Measurements from ENCODE around the gene OXCT2.

- no peak for TF ChIP-seq POLR2AphosphoS5 (IDR thresholded peaks at IDR 0.05; ENCODE audit: borderline replicate concordance, low read depth, low read length)
- TF ChIP-seq EZH2 (IDR thresholded peaks at IDR 0.05) = no peak
These were observed 8.7 kb upstream of the OXCT2 start for GRCh38 chr1:39779821-39780220.
